Stimulated activated effector memory CD8-positive, alpha-beta T cell treated with anti-CD3 and anti-CD28 coated beads, Interleukin-12 subunit alpha, Interleukin-12 subunit beta, amount 100 ng/mL, for 72 hours (primary cell): ENCODE measurements around the gene MAD2L1BP.
"Not testable (repeated sequence)": the region's sequence is repeated elsewhere in the genome, so short reads cannot be mapped to it uniquely, and the experiment has no call there.

Experiments
- ATAC-seq: fragments of 150-1000 bp; cut with Tn5 transposase; 2 replicates; pipeline ENCODE4 v1.10.0; 2021
- DNase-seq, 2 donors: peaks; one replicate each; pipeline ENCODE4 v3.0.0; 2021 to 2022; ENCODE audit warnings: low spot score in 2 of 2
- H3K27ac Mint-ChIP-seq: one replicate; pipeline ENCODE4 v1.8.0; 2022; ENCODE audit warnings: mild to moderate bottlenecking, mixed read lengths
- H3K36me3 Mint-ChIP-seq: one replicate; pipeline ENCODE4 v1.8.0; 2022; ENCODE audit warnings: mild to moderate bottlenecking, mixed read lengths
- H3K4me1 Mint-ChIP-seq: one replicate; pipeline ENCODE4 v1.8.0; 2022; ENCODE audit warnings: mixed read lengths
- H3K4me3 Mint-ChIP-seq: one replicate; pipeline ENCODE4 v1.8.0; 2022; ENCODE audit warnings: mild to moderate bottlenecking, mixed read lengths
- H3K9me3 Mint-ChIP-seq: one replicate; pipeline ENCODE4 v1.8.0; 2022; ENCODE audit warnings: mixed read lengths

Gene MAD2L1BP

DNA sequence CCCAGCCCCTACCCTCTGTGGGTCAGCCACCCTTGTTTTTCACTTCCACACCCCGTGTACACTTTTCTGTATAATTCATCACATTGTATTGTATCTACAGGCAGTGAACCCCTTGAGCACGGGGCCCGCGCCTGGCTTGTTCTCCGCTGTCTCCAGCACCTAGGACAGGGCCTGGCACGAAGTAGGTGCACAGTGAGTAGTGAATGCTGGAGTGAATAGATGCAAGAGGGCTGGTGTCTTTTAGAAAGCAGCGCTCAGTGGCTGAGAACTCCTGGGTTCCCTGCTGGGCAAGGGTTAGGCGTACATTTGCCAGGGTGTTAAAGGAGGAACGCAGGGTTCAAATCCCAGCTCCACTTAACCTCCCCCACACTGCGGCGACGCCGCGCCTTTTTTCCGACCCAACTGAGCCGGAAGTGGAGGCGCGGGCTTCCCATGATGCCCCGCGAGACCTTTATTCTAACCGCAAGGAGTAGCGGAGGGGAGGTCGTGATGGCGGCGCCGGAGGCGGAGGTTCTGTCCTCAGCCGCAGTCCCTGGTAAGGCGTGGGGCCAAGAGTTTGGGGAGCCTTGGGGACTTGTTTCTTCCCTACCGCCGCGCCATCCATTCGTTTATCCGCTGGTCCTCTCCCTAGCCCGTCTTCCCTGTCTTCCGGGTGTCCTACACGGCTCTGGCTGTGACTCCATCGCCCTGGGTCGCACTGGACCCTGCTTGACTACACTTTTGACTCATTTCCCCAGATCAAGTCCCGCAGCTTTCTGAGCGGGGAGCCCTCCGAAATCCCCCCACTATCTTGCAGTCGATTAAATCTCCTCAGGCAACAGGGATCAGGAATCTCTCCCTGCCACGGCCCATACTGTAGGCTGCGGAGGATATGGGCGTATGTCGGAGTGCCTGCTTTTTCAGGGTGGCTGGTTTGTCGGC lies at the start of gene MAD2L1BP:
Gene MAD2L1BP (plus strand): TSS at position 454 of the 921 bp plus-strand sequence. CDS start 36 bp downstream, at position 490.
- ATAC-seq (peak; percentile 91), DNase-seq (peak; percentile 75 to 96)
- Mint-ChIP-seq H3K4me3 (peak within 1 kb of the TSS; percentile 97), H3K9me3 (no peaks in the 10 kb centered on the region), H3K27ac (peak within 1 kb of the TSS; percentile 96), H3K36me3 (peaks cover 62% of the 10 kb centered on the region), H3K4me1 (peaks cover 39% of the 10 kb centered on the region)

GRCh38 chr6:43588194-43588593 lies 47.4 kb upstream of the MAD2L1BP start:
- no peak overlapping the region for H3K27ac Mint-ChIP-seq
- peaks cover 21% of the 10 kb centered on the region for H3K4me1 Mint-ChIP-seq
- no peak for ATAC-seq
- peaks cover 98% of the 10 kb centered on the region for H3K36me3 Mint-ChIP-seq
- no peaks in the 10 kb centered on the region for H3K9me3 Mint-ChIP-seq
- DNase-seq = no peak
- H3K4me3 Mint-ChIP-seq = no peak overlapping the region

GRCh38 chr6:43589564-43589963 lies 46.1 kb upstream of the MAD2L1BP start:
- not testable (repeated sequence) for H3K4me3 Mint-ChIP-seq, DNase-seq, H3K9me3 Mint-ChIP-seq, H3K4me1 Mint-ChIP-seq, H3K27ac Mint-ChIP-seq, ATAC-seq
- peaks cover 98% of the 10 kb centered on the region for H3K36me3 Mint-ChIP-seq

GRCh38 chr6:43593938-43594337 lies 41.7 kb upstream of the MAD2L1BP start:
- no peak overlapping the region for H3K27ac Mint-ChIP-seq
- no peak for DNase-seq
- H3K36me3 Mint-ChIP-seq = peaks cover 92% of the 10 kb centered on the region
- ATAC-seq = no peak
- H3K4me3 Mint-ChIP-seq = no peak overlapping the region
- no peaks in the 10 kb centered on the region for H3K9me3 Mint-ChIP-seq
- no peaks in the 10 kb centered on the region for H3K4me1 Mint-ChIP-seq

GRCh38 chr6:43600595-43600994 lies 35.0 kb upstream of the MAD2L1BP start:
- Mint-ChIP-seq H3K36me3 (peaks cover 96% of the 10 kb centered on the region), H3K4me3 (no peak overlapping the region), H3K27ac (no peak overlapping the region), H3K4me1 (no peaks in the 10 kb centered on the region), H3K9me3 (no peaks in the 10 kb centered on the region)
- DNase-seq = no peak
- ATAC-seq = no peak

- Mint-ChIP-seq H3K9me3 (no peaks in the 10 kb centered on the region), H3K36me3 (peaks cover 95% of the 10 kb centered on the region), H3K27ac (no peak overlapping the region), H3K4me1 (peaks cover 5% of the 10 kb centered on the region), H3K4me3 (no peak overlapping the region)
- ATAC-seq (no peak), DNase-seq (no peak)
These were observed 31.5 kb upstream of the MAD2L1BP start for GRCh38 chr6:43604174-43604573.

DNA sequence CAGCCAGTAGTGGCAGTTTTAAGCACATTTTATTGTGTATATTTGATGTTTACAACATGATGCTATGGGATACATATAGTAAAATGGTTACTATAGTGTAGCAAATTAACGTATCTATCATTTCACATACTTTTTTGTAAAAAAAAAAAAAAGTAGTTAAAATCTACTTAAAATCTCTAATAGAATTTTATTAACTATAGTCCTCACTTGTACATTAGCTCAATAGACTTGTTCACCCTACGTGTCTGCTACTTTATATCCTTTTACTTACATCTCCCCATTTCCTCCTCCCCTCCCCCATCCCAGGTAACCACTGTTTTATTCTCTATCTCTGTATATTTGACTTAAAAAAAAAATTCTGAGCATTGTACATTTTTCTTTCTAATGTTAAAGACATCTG lies 29.6 kb upstream of the MAD2L1BP start:
- peaks cover 95% of the 10 kb centered on the region for H3K36me3 Mint-ChIP-seq
- no peak overlapping the region for H3K27ac Mint-ChIP-seq
- no peak for DNase-seq
- no peaks in the 10 kb centered on the region for H3K9me3 Mint-ChIP-seq
- peaks cover 5% of the 10 kb centered on the region for H3K4me1 Mint-ChIP-seq
- no peak for ATAC-seq
- no peak overlapping the region for H3K4me3 Mint-ChIP-seq

DNA sequence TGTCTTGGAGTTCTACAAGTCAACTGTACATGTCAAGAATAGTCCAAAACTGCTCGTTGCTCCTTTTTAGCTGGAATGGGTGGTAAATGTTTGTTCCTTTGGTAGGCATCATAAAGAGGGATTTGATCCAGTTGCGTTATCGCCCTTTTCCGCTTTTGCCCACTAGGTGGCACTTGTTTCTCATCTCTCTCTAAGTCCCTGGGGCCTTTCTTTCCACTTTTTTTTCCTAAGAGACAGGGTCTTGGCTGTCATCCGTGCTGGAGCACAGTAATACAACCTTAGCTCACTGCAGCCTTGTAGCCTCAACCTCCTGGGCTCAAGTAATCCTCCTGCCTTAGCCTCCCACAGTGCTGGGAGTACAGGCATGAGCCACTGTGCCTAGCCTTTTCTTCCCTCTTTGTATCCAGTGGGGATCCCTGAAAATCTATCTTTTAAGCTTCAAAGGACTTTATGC lies 27.3 kb upstream of the MAD2L1BP start:
- ATAC-seq (no peak), DNase-seq (peak; percentile 34 to 74)
- Mint-ChIP-seq H3K36me3 (peaks cover 95% of the 10 kb centered on the region), H3K27ac (no peak overlapping the region), H3K9me3 (no peaks in the 10 kb centered on the region), H3K4me3 (no peak overlapping the region), H3K4me1 (peaks cover 5% of the 10 kb centered on the region)

GRCh38 chr6:43608807-43609206 lies 26.8 kb upstream of the MAD2L1BP start:
- Mint-ChIP-seq H3K27ac (no peak overlapping the region), H3K4me3 (no peak overlapping the region), H3K36me3 (peaks cover 95% of the 10 kb centered on the region), H3K9me3 (no peaks in the 10 kb centered on the region), H3K4me1 (peaks cover 5% of the 10 kb centered on the region)
- DNase-seq (no peak), ATAC-seq (no peak)

DNA sequence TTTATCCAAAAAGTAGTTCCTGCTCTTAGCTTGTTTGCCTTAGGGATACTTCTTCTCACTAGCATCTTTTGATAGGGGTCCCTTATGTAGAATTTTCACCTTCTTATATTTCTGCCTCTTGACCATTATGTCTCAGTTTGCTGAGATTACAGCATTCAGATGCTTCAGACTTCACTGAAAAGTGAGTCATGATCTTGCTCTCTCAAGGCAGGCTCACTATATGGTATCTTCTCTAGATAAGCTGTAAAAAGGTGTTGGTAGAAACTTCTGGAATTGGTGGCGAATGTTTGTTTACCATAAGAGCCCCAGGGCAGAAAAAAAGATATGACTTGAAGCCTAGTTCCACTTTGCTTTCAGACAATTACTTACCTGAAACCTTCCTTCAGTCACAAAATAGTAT lies 26.2 kb upstream of the MAD2L1BP start:
- peaks cover 95% of the 10 kb centered on the region for H3K36me3 Mint-ChIP-seq
- peaks cover 5% of the 10 kb centered on the region for H3K4me1 Mint-ChIP-seq
- ATAC-seq = no peak
- H3K27ac Mint-ChIP-seq = no peak overlapping the region
- H3K4me3 Mint-ChIP-seq = no peak overlapping the region
- H3K9me3 Mint-ChIP-seq = no peaks in the 10 kb centered on the region
- DNase-seq = no peak

GRCh38 chr6:43610431-43610830 lies 25.2 kb upstream of the MAD2L1BP start:
- Mint-ChIP-seq H3K27ac (peak overlapping the region; percentile 38), H3K4me1 (peaks cover 5% of the 10 kb centered on the region), H3K9me3 (no peaks in the 10 kb centered on the region), H3K4me3 (no peak overlapping the region), H3K36me3 (peaks cover 95% of the 10 kb centered on the region)
- ATAC-seq (no peak), DNase-seq (no peak)

- no peak for DNase-seq
- no peak for ATAC-seq
- Mint-ChIP-seq H3K27ac (no peak overlapping the region), H3K4me1 (no peaks in the 10 kb centered on the region), H3K9me3 (no peaks in the 10 kb centered on the region), H3K4me3 (no peak overlapping the region), H3K36me3 (peaks cover 99% of the 10 kb centered on the region)
These were observed 21.8 kb upstream of the MAD2L1BP start for GRCh38 chr6:43613721-43614395.

- peaks cover 99% of the 10 kb centered on the region for H3K36me3 Mint-ChIP-seq
- H3K4me3 Mint-ChIP-seq = no peak overlapping the region
- no peaks in the 10 kb centered on the region for H3K9me3 Mint-ChIP-seq
- ATAC-seq (no peak), DNase-seq (no peak)
- no peaks in the 10 kb centered on the region for H3K4me1 Mint-ChIP-seq
- H3K27ac Mint-ChIP-seq = no peak overlapping the region
These were observed 21.3 kb upstream of the MAD2L1BP start for GRCh38 chr6:43614396-43614730.

- no peak for DNase-seq
- no peaks in the 10 kb centered on the region for H3K4me1 Mint-ChIP-seq
- no peaks in the 10 kb centered on the region for H3K9me3 Mint-ChIP-seq
- no peak overlapping the region for H3K4me3 Mint-ChIP-seq
- no peak for ATAC-seq
- no peak overlapping the region for H3K27ac Mint-ChIP-seq
- peaks cover 94% of the 10 kb centered on the region for H3K36me3 Mint-ChIP-seq
These were observed 18.7 kb upstream of the MAD2L1BP start for GRCh38 chr6:43616725-43617472.

- ATAC-seq (peak; percentile 5), DNase-seq (no peak)
- Mint-ChIP-seq H3K36me3 (peaks cover 95% of the 10 kb centered on the region), H3K4me1 (peaks cover 8% of the 10 kb centered on the region), H3K27ac (no peak overlapping the region), H3K4me3 (no peak overlapping the region), H3K9me3 (no peaks in the 10 kb centered on the region)
These were observed 14.4 kb upstream of the MAD2L1BP start for GRCh38 chr6:43621078-43621835.
